Caco-2 (cell line): ENCODE results near the gene MDN1. TPM values are rescaled to one million over a fixed set of nuclear protein-coding genes. Genes with fewer than 3 reads are reported as not detected.

Source experiments
- BruUV-seq: library from RNA; stranded (reverse); fragments of 400-500 nt; replicated peaks from 2 replicates; lab custom pipeline; 2021; lab: Mats Ljungman, UMichigan
- CTCF ChIA-PET: fragments of 300-600 bp; sonication (Branson Sonifier 250); formaldehyde crosslinking; loops from one replicate; lab custom pipeline; 2022; ENCODE audit warnings: antibody characterized with exemption; lab: Charles Lee
- POLR2A ChIA-PET: fragments of 300-600 bp; sonication (Branson Sonifier 250); formaldehyde crosslinking; loops from one replicate; lab custom pipeline; 2022; ENCODE audit warnings: antibody characterized with exemption; lab: Charles Lee
- DNase-seq, 2 experiments: peaks; one replicate each; pipeline versions ENCODE4 v3.0.0 to v3.0.0-alpha.2; 2020 to 2022
- H3K27me3 ChIP-seq: replicated peaks from 2 replicates; pipeline ENCODE4 v1.6.0; 2011; ENCODE audit warnings: low read length; ENCODE audit not compliant: control insufficient read depth, insufficient read depth
- H3K36me3 ChIP-seq: 2 replicates; pipeline ENCODE4 v1.5.1; 2011; ENCODE audit warnings: low read length; ENCODE audit not compliant: control insufficient read depth, insufficient read depth
- H3K4me1 ChIP-seq: fragments of 250-450 bp; sonication (Bioruptor Pico); 2 replicates; pipeline ENCODE4 v1.5.1; 2020; ENCODE audit warnings: mild to moderate bottlenecking
- H3K4me3 ChIP-seq: 2 replicates; pipeline ENCODE4 v1.5.1; 2011; ENCODE audit warnings: low read depth, mild to moderate bottlenecking, control low read depth, low read length
- H3K9me3 ChIP-seq: fragments of 250-450 bp; sonication (Bioruptor Pico); 2 replicates; pipeline ENCODE4 v1.5.1; 2020; ENCODE audit warnings: mild to moderate bottlenecking, moderate library complexity
- H3K27ac Mint-ChIP-seq: one replicate; pipeline ENCODE4 v1.8.0; 2022; ENCODE audit warnings: mixed read lengths; ENCODE audit not compliant: unreplicated experiment
- H3K27me3 Mint-ChIP-seq: one replicate; pipeline ENCODE4 v1.8.0; 2022; ENCODE audit warnings: mixed read lengths; ENCODE audit not compliant: insufficient read depth, unreplicated experiment
- H3K36me3 Mint-ChIP-seq: one replicate; pipeline ENCODE4 v1.8.0; 2022; ENCODE audit warnings: mild to moderate bottlenecking, mixed read lengths; ENCODE audit not compliant: insufficient read depth, unreplicated experiment
- H3K4me1 Mint-ChIP-seq: one replicate; pipeline ENCODE4 v1.8.0; 2022; ENCODE audit warnings: low read depth, mixed read lengths; ENCODE audit not compliant: unreplicated experiment
- H3K4me3 Mint-ChIP-seq: one replicate; pipeline ENCODE4 v1.8.0; 2022; ENCODE audit warnings: mild to moderate bottlenecking, moderate library complexity, mixed read lengths; ENCODE audit not compliant: unreplicated experiment
- H3K9me3 Mint-ChIP-seq: one replicate; pipeline ENCODE4 v1.8.0; 2022; ENCODE audit warnings: mixed read lengths; ENCODE audit not compliant: unreplicated experiment
- CTCF ChIP-seq, 2 experiments: fragments of 200-600 bp in 1 of 2; IDR thresholded peaks; 1 replicate in 1 of 2; 2 replicates in 1 of 2; pipeline versions ENCODE4 v1.5.1 to v1.8.0; 2011 to 2022; ENCODE audit warnings: antibody characterized with exemption in 1 of 2, control low read depth in 1 of 2, inconsistent platforms in 1 of 2, low read depth in 1 of 2, low read length in 1 of 2, mild to moderate bottlenecking in 1 of 2, moderate library complexity in 1 of 2; ENCODE audit not compliant: insufficient read depth in 1 of 2, severe bottlenecking in 1 of 2, unreplicated experiment in 1 of 2
- intact Hi-C: fragments of 100-400 bp; cut with micrococcal nuclease; formaldehyde crosslinking; loops from one replicate; pipeline ENCODE4 v1.10.0; 2022; ENCODE audit not compliant: unreplicated experiment
- total RNA-seq: library from RNA; stranded (reverse); gene quantifications from 2 replicates; pipeline ENCODE4 v1.2.3, GENCODE V29; 2022

The MDN1 gene
- total RNA-seq, 1 experiment from 2014 or later = 49.0 TPM

- DNase-seq = no peak
- Histone ChIP-seq H3K9me3 (no peaks in the 10 kb centered on the region), H3K27me3 (no peaks in the 10 kb centered on the region), H3K36me3 (no peaks in the 10 kb centered on the region), H3K4me3 (no peak overlapping the region), H3K4me1 (no peaks in the 10 kb centered on the region)
- POLR2A ChIA-PET = no interaction called here
- H3K27ac Mint-ChIP-seq = no peak overlapping the region
- H3K36me3 Mint-ChIP-seq = peaks cover 6% of the 10 kb centered on the region
- no peaks in the 10 kb centered on the region for H3K4me1 Mint-ChIP-seq
- H3K9me3 Mint-ChIP-seq = no peaks in the 10 kb centered on the region
- H3K27me3 Mint-ChIP-seq = no peaks in the 10 kb centered on the region
- no peak overlapping the region for H3K4me3 Mint-ChIP-seq
- no peak for TF ChIP-seq CTCF (IDR thresholded peaks at IDR 0.05; ENCODE audit: insufficient read depth in 1 of 2, low read depth in 1 of 2, low read length in 1 of 2, severe bottlenecking in 1 of 2, unreplicated experiment in 1 of 2)
- no TSS peak for BruUV-seq
- intact Hi-C loops = no loop called here
- CTCF ChIA-PET = no interaction called here
These were observed 12.0 kb downstream of the MDN1 start for GRCh38 chr6:89807581-89807980.

GRCh38 chr6:89805814-89806371 is 13.7 kb downstream of the MDN1 start:
- Histone ChIP-seq H3K27me3 (no peaks in the 10 kb centered on the region), H3K36me3 (no peaks in the 10 kb centered on the region), H3K4me1 (no peaks in the 10 kb centered on the region), H3K4me3 (no peak overlapping the region), H3K9me3 (no peaks in the 10 kb centered on the region)
- no peak overlapping the region for H3K4me3 Mint-ChIP-seq
- H3K4me1 Mint-ChIP-seq = no peaks in the 10 kb centered on the region
- ChIA-PET POLR2A (no interaction called here), CTCF (interaction anchor here (1.1 kb wide), 1 partner anchor 13 kb away, joined by 4 read pairs; no protein-coding TSS in a partner anchor)
- peaks cover 20% of the 10 kb centered on the region for H3K36me3 Mint-ChIP-seq
- no peak for TF ChIP-seq CTCF (IDR thresholded peaks at IDR 0.05; ENCODE audit: insufficient read depth in 1 of 2, low read depth in 1 of 2, low read length in 1 of 2, severe bottlenecking in 1 of 2, unreplicated experiment in 1 of 2)
- H3K27ac Mint-ChIP-seq = peak overlapping the region; percentile 17
- DNase-seq = no peak
- BruUV-seq = no TSS peak
- intact Hi-C loops = no loop called here
- H3K27me3 Mint-ChIP-seq = no peaks in the 10 kb centered on the region
- no peaks in the 10 kb centered on the region for H3K9me3 Mint-ChIP-seq

- BruUV-seq = no TSS peak
- ChIA-PET POLR2A (no interaction called here), CTCF (no interaction called here)
These were observed 16.3 kb downstream of the MDN1 start for GRCh38 chr6:89803271-89803670.

More at GRCh38 chr6:89803271-89803670, 16.3 kb downstream of the MDN1 start:
- H3K9me3 Mint-ChIP-seq = no peaks in the 10 kb centered on the region
- no peaks in the 10 kb centered on the region for H3K36me3 ChIP-seq
- H3K27ac Mint-ChIP-seq = no peak overlapping the region
- DNase-seq = no peak
- peaks cover 36% of the 10 kb centered on the region for H3K36me3 Mint-ChIP-seq
- H3K4me1 ChIP-seq = no peaks in the 10 kb centered on the region
- no peaks in the 10 kb centered on the region for H3K4me1 Mint-ChIP-seq
- H3K27me3 ChIP-seq = no peaks in the 10 kb centered on the region
- no peak overlapping the region for H3K4me3 ChIP-seq
- no peak overlapping the region for H3K4me3 Mint-ChIP-seq
- no peak for TF ChIP-seq CTCF (IDR thresholded peaks at IDR 0.05; ENCODE audit: insufficient read depth in 1 of 2, low read depth in 1 of 2, low read length in 1 of 2, severe bottlenecking in 1 of 2, unreplicated experiment in 1 of 2)
- intact Hi-C loops = no loop called here
- H3K27me3 Mint-ChIP-seq = no peaks in the 10 kb centered on the region
- H3K9me3 ChIP-seq = no peaks in the 10 kb centered on the region
